Neural cell (in vitro differentiated cells): Measurements from ENCODE around the gene PRKCA. TPM values are rescaled to one million over a fixed set of nuclear protein-coding genes. Genes with fewer than 3 reads are reported as not detected.
A peak's percentile ranks its signal among the peaks of the same experiment; 100 is the strongest.

Source experiments
- H2AFZ ChIP-seq: fragments of 200-600, 300-800 bp; sonication (generic), shearing (Covaris generic); 2 replicates; pipeline ENCODE4 v1.6.0; 2014; ENCODE audit warnings: low read depth, mild to moderate bottlenecking, antibody characterized with exemption, low read length, moderate library complexity
- H3F3A ChIP-seq: fragments of 200-600 bp; shearing (Covaris generic); 2 replicates; pipeline ENCODE4 v1.6.1; 2016; ENCODE audit warnings: mild to moderate bottlenecking, moderate library complexity, mixed read lengths, antibody characterized with exemption, low read length; ENCODE audit not compliant: insufficient read depth, poor library complexity, severe bottlenecking
- H3K27ac ChIP-seq: fragments of 200-600, 300-800 bp; sonication (generic), shearing (Covaris generic); 2 replicates; pipeline ENCODE4 v1.5.1; 2014; ENCODE audit warnings: mild to moderate bottlenecking, low read length, moderate library complexity
- H3K27me3 ChIP-seq: fragments of 300-800, 200-600 bp; sonication (generic), shearing (Covaris generic); 2 replicates; pipeline ENCODE4 v1.6.0; 2014; ENCODE audit warnings: mild to moderate bottlenecking, low read depth, low read length, moderate library complexity; ENCODE audit not compliant: insufficient read depth
- H3K36me3 ChIP-seq: fragments of 300-800, 200-600 bp; sonication (generic), shearing (Covaris generic); 2 replicates; pipeline ENCODE4 v1.5.1; 2014; ENCODE audit warnings: mild to moderate bottlenecking, antibody characterized with exemption, low read length, moderate library complexity; ENCODE audit not compliant: insufficient read depth
- H3K4me2 ChIP-seq: fragments of 300-800, 200-600 bp; sonication (generic), shearing (Covaris generic); 2 replicates; pipeline ENCODE4 v1.6.0; 2014; ENCODE audit warnings: mild to moderate bottlenecking, low read length
- H3K4me3 ChIP-seq: fragments of 300-800, 200-600 bp; sonication (generic), shearing (Covaris generic); 2 replicates; pipeline ENCODE4 v1.5.1; 2014; ENCODE audit warnings: mild to moderate bottlenecking, low read length, moderate library complexity
- H3K79me2 ChIP-seq: fragments of 200-600 bp; shearing (Covaris generic); replicated peaks from 2 replicates; pipeline ENCODE4 v1.6.0; 2014; ENCODE audit warnings: mild to moderate bottlenecking, low read length, moderate library complexity; ENCODE audit not compliant: insufficient read depth
- H3K9ac ChIP-seq: fragments of 300-800, 200-600 bp; sonication (generic), shearing (Covaris generic); 2 replicates; pipeline ENCODE4 v1.6.1; 2016; ENCODE audit warnings: mild to moderate bottlenecking, low read length, mixed read lengths
- H3K9me2 ChIP-seq: fragments of 200-600 bp; shearing (Covaris generic); 2 replicates; pipeline ENCODE4 v1.6.1; 2016; ENCODE audit warnings: mild to moderate bottlenecking, low read length, mixed read lengths; ENCODE audit not compliant: insufficient read depth
- H3K9me3 ChIP-seq: fragments of 200-600, 300-800 bp; sonication (generic), shearing (Covaris generic); 2 replicates; pipeline ENCODE4 v1.6.1; 2016; ENCODE audit warnings: mild to moderate bottlenecking, mixed run types, low read length, moderate library complexity, mixed read lengths
- H4K20me1 ChIP-seq: fragments of 200-600 bp; shearing (Covaris generic); 2 replicates; pipeline ENCODE4 v1.6.1; 2016; ENCODE audit warnings: mild to moderate bottlenecking, mixed run types; ENCODE audit not compliant: insufficient read depth
- EP300 ChIP-seq: fragments of 450-650 bp; conservative IDR thresholded peaks from 2 replicates; pipeline ENCODE4 v1.6.1; 2014; ENCODE audit warnings: antibody characterized with exemption, mild to moderate bottlenecking, moderate library complexity; ENCODE audit not compliant: poor library complexity, severe bottlenecking
- EZH2 ChIP-seq: fragments of 200-600, 300-800 bp; shearing (Covaris generic), sonication (generic); IDR thresholded peaks from 2 replicates; pipeline ENCODE4 v1.6.1; 2014; ENCODE audit warnings: antibody characterized with exemption, low read length, borderline replicate concordance, mild to moderate bottlenecking; ENCODE audit not compliant: insufficient read depth, poor library complexity, severe bottlenecking
- MXI1 ChIP-seq: fragments of 450-650 bp; conservative IDR thresholded peaks from 2 replicates; pipeline ENCODE4 v1.6.1; 2014; ENCODE audit warnings: antibody characterized with exemption, mild to moderate bottlenecking; ENCODE audit not compliant: poor library complexity, severe bottlenecking
- POLR2AphosphoS5 ChIP-seq: IDR thresholded peaks from 2 replicates; pipeline ENCODE4 v1.6.1; 2012
- RAD21 ChIP-seq: fragments of 450-650 bp; conservative IDR thresholded peaks from 2 replicates; pipeline ENCODE4 v1.6.1; 2014; ENCODE audit warnings: antibody characterized with exemption, mild to moderate bottlenecking, moderate library complexity
- SMC3 ChIP-seq: fragments of 450-650 bp; conservative IDR thresholded peaks from 2 replicates; pipeline ENCODE4 v1.6.1; 2014; ENCODE audit warnings: antibody characterized with exemption, mild to moderate bottlenecking, moderate library complexity; ENCODE audit not compliant: poor library complexity
- TAF1 ChIP-seq: IDR thresholded peaks from 2 replicates; pipeline ENCODE4 v1.6.1; 2012; ENCODE audit warnings: low read depth
- polyA plus RNA-seq: library from polyadenylated mRNA; depleted of rRNA; stranded (reverse); fragments of >200 nt; gene quantifications from 2 replicates; pipeline ENCODE4 v1.2.3, GENCODE V29; 2014
- TF ChIP-seq, protein P1 (sequence below): fragments of 450-650 bp; IDR thresholded peaks from 2 replicates; pipeline ENCODE4 v1.5.1; 2014; ENCODE audit warnings: antibody characterized with exemption, mild to moderate bottlenecking, moderate library complexity; ENCODE audit not compliant: poor library complexity, severe bottlenecking
- TF ChIP-seq, protein P2 (sequence below): IDR thresholded peaks from 2 replicates; pipeline ENCODE4 v1.6.1; 2012; ENCODE audit warnings: borderline replicate concordance

Gene PRKCA
- polyA plus RNA-seq, 1 donor from 2014 or later: 5.9 TPM

DNA sequence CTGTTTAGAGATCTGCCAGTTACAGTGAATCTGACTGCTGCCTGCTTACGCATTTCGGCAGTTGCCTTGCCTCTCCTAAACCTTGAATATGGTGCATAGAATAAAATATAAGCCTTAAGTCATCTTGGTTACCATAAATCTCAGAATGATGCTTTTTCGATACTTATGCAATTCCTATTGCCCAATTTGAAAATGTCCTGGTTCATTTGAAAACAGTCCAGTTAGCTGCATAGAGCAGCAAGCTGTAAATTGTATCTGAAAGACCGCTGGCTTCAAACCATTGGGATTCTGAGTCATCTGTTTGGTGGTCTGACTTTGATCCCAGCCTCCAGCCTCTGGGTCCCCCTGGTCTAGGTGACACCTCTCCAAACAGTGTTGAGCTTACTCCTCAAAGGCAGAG, 2.7 kb upstream of the PRKCA start:
- Histone ChIP-seq H3K36me3 (no peaks in the 10 kb centered on the region), H3K9ac (no peak overlapping the region), H3K9me2 (no peaks in the 10 kb centered on the region), H3K27ac (no peak overlapping the region), H2AFZ (no peak overlapping the region), H3F3A (no peaks in the 10 kb centered on the region), H3K4me3 (no peak overlapping the region), H3K79me2 (no peaks in the 10 kb centered on the region), H3K9me3 (no peaks in the 10 kb centered on the region), H3K4me2 (no peak overlapping the region), H3K27me3 (peaks cover 35% of the 10 kb centered on the region), H4K20me1 (no peaks in the 10 kb centered on the region)
- TF ChIP-seq, protein P1, sequence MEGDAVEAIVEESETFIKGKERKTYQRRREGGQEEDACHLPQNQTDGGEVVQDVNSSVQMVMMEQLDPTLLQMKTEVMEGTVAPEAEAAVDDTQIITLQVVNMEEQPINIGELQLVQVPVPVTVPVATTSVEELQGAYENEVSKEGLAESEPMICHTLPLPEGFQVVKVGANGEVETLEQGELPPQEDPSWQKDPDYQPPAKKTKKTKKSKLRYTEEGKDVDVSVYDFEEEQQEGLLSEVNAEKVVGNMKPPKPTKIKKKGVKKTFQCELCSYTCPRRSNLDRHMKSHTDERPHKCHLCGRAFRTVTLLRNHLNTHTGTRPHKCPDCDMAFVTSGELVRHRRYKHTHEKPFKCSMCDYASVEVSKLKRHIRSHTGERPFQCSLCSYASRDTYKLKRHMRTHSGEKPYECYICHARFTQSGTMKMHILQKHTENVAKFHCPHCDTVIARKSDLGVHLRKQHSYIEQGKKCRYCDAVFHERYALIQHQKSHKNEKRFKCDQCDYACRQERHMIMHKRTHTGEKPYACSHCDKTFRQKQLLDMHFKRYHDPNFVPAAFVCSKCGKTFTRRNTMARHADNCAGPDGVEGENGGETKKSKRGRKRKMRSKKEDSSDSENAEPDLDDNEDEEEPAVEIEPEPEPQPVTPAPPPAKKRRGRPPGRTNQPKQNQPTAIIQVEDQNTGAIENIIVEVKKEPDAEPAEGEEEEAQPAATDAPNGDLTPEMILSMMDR: no peak
- TF ChIP-seq RAD21 (no peak), EZH2 (no peak), MXI1 (no peak), EP300 (no peak), TAF1 (no peak), POLR2AphosphoS5 (no peak), SMC3 (no peak)
- TF ChIP-seq, protein P2, sequence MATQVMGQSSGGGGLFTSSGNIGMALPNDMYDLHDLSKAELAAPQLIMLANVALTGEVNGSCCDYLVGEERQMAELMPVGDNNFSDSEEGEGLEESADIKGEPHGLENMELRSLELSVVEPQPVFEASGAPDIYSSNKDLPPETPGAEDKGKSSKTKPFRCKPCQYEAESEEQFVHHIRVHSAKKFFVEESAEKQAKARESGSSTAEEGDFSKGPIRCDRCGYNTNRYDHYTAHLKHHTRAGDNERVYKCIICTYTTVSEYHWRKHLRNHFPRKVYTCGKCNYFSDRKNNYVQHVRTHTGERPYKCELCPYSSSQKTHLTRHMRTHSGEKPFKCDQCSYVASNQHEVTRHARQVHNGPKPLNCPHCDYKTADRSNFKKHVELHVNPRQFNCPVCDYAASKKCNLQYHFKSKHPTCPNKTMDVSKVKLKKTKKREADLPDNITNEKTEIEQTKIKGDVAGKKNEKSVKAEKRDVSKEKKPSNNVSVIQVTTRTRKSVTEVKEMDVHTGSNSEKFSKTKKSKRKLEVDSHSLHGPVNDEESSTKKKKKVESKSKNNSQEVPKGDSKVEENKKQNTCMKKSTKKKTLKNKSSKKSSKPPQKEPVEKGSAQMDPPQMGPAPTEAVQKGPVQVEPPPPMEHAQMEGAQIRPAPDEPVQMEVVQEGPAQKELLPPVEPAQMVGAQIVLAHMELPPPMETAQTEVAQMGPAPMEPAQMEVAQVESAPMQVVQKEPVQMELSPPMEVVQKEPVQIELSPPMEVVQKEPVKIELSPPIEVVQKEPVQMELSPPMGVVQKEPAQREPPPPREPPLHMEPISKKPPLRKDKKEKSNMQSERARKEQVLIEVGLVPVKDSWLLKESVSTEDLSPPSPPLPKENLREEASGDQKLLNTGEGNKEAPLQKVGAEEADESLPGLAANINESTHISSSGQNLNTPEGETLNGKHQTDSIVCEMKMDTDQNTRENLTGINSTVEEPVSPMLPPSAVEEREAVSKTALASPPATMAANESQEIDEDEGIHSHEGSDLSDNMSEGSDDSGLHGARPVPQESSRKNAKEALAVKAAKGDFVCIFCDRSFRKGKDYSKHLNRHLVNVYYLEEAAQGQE: no peak

DNA sequence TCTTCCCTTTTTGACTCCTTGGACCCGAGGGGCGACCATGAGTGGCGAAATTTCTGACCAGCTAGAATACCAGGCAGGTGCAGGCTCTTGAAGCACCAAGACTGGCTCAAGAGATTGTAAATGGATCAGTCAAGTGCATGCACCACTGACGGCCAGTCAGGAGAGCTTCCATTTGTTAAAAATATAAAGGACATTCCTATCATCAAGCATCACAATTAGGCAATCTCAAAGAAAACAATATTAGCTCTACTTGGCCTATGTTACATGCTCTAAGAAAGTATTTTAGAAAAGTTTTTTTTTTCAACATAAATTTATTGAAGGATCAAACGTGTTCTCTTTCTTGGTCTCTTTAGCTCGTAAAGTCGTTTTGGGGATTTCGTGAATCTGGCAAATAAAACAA, 1.5 kb upstream of the PRKCA start:
- H2AFZ ChIP-seq: no peak overlapping the region
- TF ChIP-seq RAD21: no peak
- TF ChIP-seq EZH2: no peak
- TF ChIP-seq TAF1: no peak
- TF ChIP-seq, protein P2: no peak
- no peak for TF ChIP-seq POLR2AphosphoS5
- no peak for TF ChIP-seq MXI1
- TF ChIP-seq EP300: no peak
- TF ChIP-seq, protein P1: no peak
- no peak for TF ChIP-seq SMC3
- H3K4me3 ChIP-seq: peak overlapping the region; percentile 77
- no peak overlapping the region for H3K27ac ChIP-seq
- no peaks in the 10 kb centered on the region for H3K36me3 ChIP-seq
- H4K20me1 ChIP-seq: no peaks in the 10 kb centered on the region
- H3K4me2 ChIP-seq: no peak overlapping the region
- H3K9me3 ChIP-seq: no peaks in the 10 kb centered on the region
- no peaks in the 10 kb centered on the region for H3K79me2 ChIP-seq
- H3K9me2 ChIP-seq: no peaks in the 10 kb centered on the region
- peaks cover 47% of the 10 kb centered on the region for H3K27me3 ChIP-seq
- H3F3A ChIP-seq: no peaks in the 10 kb centered on the region
- no peak overlapping the region for H3K9ac ChIP-seq
